IPS DF 4.7 (cell line): ENCODE measurements around the gene PIK3R5.
"Not testable (repeated sequence)": the region's sequence is repeated elsewhere in the genome, so short reads cannot be mapped to it uniquely, and the experiment has no call there.

Experiments
- DNase-seq: peaks from one replicate; pipeline ENCODE4 v3.0.0-alpha.2; 2013; ENCODE audit warnings: low spot score; ENCODE audit errors: extremely low read depth

Gene PIK3R5

DNA sequence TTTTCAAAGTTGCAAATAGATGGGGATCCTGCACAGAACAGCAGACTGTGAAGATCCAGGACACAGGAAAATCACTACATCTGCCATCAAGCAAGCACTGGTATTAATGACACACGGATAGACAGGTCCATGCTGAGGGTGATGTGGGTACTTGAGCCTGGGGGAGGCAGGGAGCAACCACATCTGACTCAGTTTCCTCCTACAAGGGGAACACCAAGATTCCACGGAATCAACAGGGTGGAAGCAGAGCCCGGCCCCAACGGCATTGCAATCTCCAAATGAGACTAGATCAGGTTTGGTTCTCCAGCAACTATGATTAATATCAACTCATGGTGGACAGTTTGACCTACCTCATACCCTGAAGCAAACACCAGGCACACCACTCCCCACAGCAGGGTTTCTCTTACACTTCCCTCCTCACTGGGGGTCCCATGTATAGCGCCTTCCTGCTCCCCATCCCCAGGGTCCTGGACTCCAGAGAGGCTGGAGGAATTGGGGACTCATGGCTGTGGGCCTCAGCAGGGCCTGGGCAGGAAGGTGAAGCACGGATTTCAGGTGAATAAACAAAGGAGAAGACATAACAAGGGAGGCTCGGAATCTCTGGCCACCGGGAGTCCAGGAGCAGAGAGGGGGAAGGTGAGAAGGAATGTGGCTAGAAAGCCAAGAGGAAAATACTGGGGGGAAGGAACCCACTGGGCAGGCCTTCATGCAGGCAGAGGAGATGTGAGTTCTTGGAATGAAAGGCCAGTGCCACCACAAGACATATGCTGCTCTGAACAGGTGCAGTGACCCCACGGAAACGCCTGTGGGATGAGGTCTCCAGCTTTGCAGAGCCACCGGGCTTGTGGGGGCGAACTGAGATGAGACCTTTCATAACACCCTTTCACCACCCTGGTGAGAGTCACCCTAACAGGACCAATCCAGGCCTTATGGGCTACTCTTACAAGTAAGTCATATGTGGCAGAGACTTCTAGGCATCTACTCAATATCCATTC, 68.6 kb downstream of the PIK3R5 start:
- no peak for DNase-seq

GRCh38 chr17:8896087-8896486, 69.4 kb downstream of the PIK3R5 start:
- no peak for DNase-seq

DNA sequence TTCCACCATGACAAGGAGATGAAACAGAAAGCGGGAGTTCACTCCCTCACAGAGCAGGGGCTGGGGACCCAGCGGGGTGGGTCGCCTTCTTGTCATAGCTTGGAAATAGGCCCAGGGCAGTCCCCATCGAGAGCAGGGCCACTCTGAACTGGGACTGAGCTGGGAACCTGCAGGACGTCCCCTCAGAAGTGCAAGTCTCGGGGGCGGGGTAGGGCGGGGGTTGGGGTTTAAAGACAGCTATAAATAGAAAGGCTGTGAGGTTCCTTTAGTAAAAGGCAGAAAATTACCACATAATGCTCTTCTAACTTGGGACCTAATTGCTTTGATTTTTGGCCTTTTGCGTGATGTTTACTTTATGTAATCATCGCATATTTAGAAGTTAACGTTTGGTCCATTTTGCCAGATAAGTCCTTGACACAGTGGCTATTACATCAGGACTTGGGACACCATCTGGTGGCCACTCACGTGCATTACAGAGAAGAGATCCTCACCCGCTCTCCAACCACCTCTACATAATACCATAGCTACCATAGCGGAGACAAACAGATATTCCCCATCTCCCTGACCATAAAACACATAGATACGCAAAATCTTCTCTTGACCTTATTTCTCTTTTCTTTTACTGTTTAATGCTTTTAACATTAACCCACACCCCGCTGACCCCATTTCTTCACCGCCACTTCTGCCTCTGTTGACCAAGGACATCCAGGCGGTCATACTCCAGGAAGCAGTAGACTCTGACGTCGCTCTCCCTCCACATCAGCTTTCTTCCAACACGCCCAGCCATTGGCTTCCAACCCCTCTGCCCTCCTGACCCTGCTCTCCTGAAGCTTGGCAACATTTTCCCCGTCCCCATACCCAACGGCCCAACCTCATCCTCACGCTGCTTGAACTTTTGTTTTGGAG, 70.6 kb downstream of the PIK3R5 start:
- no peak for DNase-seq

GRCh38 chr17:8894202-8894671, 71.3 kb downstream of the PIK3R5 start:
- DNase-seq: no peak

- DNase-seq: no peak
These were observed 71.8 kb downstream of the PIK3R5 start for GRCh38 chr17:8893621-8894201.

- DNase-seq: no peak
These were observed 72.4 kb downstream of the PIK3R5 start for GRCh38 chr17:8893059-8893458.

GRCh38 chr17:8892338-8892690, 73.2 kb downstream of the PIK3R5 start:
- DNase-seq: no peak

- DNase-seq: no peak
These were observed 74.8 kb downstream of the PIK3R5 start for GRCh38 chr17:8890671-8891070.

DNA sequence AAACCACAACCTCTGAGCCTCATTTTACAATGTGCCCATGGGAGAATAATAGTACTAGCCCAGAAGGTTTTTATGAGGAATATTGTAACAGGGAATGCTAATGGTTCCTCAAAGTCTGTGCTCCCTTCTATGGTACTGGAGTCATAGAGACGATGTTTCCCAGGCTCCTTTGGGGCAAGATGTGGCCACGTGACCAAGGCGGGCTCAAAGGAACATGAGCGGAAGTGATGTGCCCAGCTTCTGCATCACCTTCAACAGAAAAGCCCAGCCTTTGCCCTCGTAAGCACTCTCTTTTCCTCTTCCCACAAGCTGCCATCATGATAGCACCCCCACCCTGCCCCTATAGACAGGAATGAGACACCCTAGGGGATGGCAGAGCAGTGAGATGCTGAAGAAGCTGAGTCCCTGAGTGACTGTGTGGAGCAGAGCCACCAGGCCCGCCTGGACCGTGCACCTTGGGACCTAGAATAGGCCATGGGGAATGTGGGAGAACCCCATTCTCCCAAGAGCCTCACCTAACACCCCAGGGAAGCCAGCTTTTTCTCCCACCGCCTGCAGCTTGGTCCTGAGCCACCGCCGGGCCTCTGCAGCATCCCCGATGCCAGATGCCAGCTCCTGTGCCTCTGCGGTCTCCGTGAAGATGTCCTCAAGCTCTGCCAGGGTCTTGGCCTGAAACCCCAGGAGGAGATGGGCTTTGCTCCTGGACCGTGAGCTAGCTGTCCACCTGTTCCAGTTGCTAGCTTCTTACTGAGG, 75.9 kb downstream of the PIK3R5 start:
- DNase-seq: no peak

DNA sequence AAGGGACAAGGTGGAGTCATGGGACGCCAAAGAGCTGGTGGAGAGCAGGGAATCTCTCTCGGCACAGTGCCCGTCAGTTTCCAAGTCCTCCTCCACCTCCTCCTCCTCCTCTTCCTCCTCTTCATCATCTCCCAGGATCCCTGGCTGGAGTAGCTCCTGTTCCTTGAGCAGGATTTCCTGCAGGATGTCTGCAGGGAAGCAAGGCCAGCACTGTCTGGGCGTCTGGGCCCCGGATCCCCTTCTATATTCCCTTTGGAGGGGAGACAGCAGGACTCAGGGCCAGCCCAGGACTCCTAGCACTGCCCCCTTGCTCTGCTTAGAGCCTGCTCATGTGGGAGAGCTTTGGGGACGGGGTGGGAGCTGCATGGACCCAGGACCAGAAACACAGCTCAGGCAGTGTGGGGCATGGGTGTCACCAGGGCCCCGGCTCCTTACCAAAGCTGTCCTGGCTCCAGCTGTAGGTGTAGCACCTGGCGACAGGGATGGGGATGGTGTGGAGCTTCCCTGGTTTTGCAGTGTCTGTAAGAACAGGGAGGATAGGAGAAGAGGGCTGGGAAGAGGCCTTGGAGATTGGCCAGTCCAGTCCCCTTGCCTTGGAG, 76.7 kb downstream of the PIK3R5 start:
- DNase-seq: no peak

- no peak for DNase-seq
These were observed 77.4 kb downstream of the PIK3R5 start for GRCh38 chr17:8887834-8888703.

DNA sequence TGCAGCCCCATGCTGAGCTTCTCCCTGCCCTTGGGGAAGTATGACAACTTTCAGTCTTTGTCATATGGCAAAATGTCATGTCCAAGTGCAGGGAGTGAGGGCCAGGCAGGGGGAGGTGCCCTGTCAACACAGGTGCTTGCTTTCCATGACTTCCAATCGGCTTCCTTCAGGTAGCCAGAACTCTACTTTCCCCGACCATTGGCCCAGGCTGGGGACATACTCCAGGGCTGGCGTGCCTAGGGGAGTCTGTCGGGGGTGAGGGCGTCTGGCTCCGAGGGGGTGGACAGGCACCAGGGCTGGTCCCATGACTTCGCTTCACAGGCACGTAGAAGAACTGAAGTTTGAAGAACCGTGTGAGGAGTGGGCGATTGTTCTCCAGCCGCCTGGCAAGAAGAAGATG, 78.2 kb downstream of the PIK3R5 start:
- no peak for DNase-seq

DNA sequence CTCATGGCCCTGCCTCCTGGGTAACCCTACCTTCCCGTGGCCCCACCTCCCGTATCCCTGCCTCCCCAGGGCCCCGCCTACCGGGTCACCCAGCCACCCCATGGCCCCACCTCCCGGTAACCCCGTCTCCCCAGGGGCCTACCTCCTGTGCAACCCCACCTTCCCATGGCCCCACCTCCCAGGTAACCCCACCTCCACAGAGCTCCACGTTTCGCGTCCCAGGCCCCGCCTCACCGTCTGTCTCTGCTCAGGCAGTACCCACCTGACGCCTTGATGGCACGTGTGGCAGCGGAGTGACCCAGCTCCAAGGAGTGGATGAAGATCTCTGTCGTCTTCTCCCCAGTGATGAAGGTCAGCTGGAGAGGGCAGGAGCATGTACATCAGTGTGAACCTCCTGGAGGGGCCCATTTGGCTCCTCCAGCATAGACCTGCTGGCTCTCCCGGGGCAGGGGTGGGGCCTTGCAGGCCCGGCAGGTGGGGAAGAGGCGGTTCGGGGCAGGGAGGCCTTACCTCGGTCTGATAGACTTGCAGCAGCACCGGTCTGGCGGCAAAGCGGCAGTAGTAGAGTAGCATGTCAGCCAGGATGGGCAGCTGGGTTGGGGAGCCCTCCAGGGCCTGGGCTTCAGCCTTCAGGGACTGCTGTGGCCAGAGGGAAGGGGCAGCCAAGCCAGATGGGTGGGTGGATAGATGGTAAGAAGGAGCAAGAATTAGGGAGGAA, 79.4 kb downstream of the PIK3R5 start:
- no peak for DNase-seq

GRCh38 chr17:8885163-8885966, 80.1 kb downstream of the PIK3R5 start:
- not testable (repeated sequence) for DNase-seq

- DNase-seq: no peak
These were observed 81.0 kb downstream of the PIK3R5 start for GRCh38 chr17:8884336-8884990.

DNA sequence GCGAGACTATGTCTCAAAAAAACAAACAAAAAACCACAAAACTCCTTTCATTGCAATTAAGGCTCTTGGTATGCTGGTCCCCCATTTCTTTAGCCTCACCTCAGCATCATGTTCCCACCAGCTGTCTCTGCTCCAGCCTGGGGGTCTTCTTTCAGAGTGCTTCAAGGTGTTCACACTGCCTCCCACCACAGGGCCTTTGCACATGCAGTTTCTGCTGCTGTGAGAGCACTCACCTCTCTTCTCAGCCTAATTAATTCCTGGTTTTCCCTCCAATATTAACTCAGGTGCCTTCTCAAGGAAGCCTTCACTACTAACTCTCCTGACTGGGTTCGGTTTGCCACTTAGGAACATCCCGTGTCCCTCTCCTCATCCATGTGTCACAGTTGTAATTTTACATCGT, 82.2 kb downstream of the PIK3R5 start:
- no peak for DNase-seq

GRCh38 chr17:8881606-8882005, 83.9 kb downstream of the PIK3R5 start:
- DNase-seq: no peak

DNA sequence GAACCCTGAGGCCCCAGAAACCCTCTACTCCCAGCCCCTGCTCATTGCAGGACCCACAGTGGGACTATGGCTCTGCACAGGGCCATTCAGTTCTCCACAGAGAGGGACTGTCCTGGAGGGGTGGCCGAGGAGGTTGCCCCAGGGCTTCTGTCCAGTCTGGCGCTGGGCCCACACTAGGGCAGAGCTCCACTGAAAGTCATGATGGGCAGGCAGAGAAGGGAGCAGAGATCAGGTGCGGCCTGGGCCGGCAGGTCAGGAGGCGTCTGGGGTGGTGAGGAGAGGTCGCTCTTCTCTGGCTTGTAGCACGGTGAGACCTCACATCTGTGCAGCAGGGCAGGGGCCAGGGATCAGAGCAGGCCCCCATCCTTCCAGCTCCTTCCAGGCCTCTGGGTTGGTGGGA, 85.0 kb downstream of the PIK3R5 start:
- DNase-seq: no peak
